HepG2 (cell line): ENCODE data around the gene DDX17.

Experiments
- CREB1 ChIP-seq, 2 experiments: fragments of 450-650 bp in 1 of 2; IDR thresholded peaks; 2 replicates each; pipeline ENCODE4 v1.6.1; 2016 to 2017; ENCODE audit warnings: control low read depth in 1 of 2, mild to moderate bottlenecking in 1 of 2, missing compliant biosample characterization in 1 of 2, missing genetic modification characterization in 1 of 2
- FOXP1 ChIP-seq, 2 experiments: fragments of 450-650 bp in 1 of 2; IDR thresholded peaks; 2 replicates each; pipeline ENCODE4 v1.6.1; 2017 to 2018; ENCODE audit warnings: antibody characterized with exemption in 1 of 2
- KLF13 ChIP-seq: sonication (generic); formaldehyde crosslinking; IDR thresholded peaks from 2 replicates; pipeline ENCODE4 v1.4.0; 2020; ENCODE audit warnings: mild to moderate bottlenecking, missing genetic modification reagents
- PHF21A ChIP-seq: sonication (generic); formaldehyde crosslinking; IDR thresholded peaks from 2 replicates; pipeline ENCODE4 v1.5.0; 2020; ENCODE audit warnings: mild to moderate bottlenecking, missing genetic modification reagents
- POLR2A ChIP-seq, 2 experiments: IDR thresholded peaks; 2 replicates each; pipeline ENCODE4 v1.6.1; 2011; ENCODE audit warnings: low read depth in 2 of 2, low read length in 2 of 2, mild to moderate bottlenecking in 1 of 2, moderate library complexity in 1 of 2; ENCODE audit not compliant: insufficient read depth in 1 of 2
- RELA ChIP-seq: sonication (generic); formaldehyde crosslinking; IDR thresholded peaks from 2 replicates; pipeline ENCODE4 v1.4.0; 2020; ENCODE audit warnings: missing genetic modification reagents
- TAF15 ChIP-seq: fragments of 200-400 bp; formaldehyde crosslinking; IDR thresholded peaks from one replicate; pipeline ENCODE4 v1.6.1; 2018; ENCODE audit warnings: mild to moderate bottlenecking, low read depth, low read length; ENCODE audit not compliant: poor library complexity, severe bottlenecking
- TF ChIP-seq, protein P1 (sequence below): sonication (generic); formaldehyde crosslinking; IDR thresholded peaks from 2 replicates; pipeline ENCODE4 v1.9.0; 2021; ENCODE audit warnings: missing genetic modification reagents, mild to moderate bottlenecking, borderline replicate concordance
- TF ChIP-seq, protein P2 (sequence below): IDR thresholded peaks from 2 replicates; pipeline ENCODE4 v1.6.1; 2016; ENCODE audit warnings: missing genetic modification reagents, missing compliant biosample characterization
- TF ChIP-seq, protein P3 (sequence below): sonication (generic); formaldehyde crosslinking; IDR thresholded peaks from 2 replicates; pipeline ENCODE4 v1.5.0; 2020; ENCODE audit warnings: mild to moderate bottlenecking, missing genetic modification reagents

DNA sequence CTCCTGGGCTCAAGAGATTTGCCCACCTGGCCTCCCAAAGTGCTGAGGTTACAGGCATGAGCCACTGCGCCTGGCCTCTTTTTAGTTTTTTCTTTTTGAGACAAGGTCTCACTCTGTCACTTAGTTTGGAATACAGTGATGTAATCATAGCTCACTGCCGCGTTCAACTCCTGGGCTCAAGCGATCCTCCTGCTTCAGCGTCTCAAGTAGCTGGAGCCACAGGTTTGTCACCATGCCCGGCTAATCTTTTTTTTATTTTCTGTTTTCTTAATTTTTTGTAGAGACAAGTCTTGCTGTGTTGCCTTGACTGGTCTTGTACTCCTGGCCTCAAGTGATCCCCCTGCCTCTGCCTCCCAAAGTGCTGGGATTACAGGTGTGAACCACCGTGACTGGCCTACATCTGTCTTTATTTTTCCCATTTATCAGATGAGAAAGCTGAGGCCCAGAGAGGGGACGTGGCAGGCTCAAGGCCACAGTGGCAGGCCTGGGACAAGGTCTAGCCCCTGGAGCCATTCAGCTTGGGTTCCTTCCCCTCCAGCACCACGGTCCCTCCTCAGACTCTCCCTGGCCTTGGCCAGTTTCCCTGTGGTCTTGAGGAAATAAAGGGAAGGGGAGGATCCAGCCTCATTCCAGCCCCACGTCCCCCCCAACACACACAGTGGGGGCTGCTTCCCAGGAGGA is 41.0 kb downstream of the DDX17 start:
- TF ChIP-seq, protein P1, sequence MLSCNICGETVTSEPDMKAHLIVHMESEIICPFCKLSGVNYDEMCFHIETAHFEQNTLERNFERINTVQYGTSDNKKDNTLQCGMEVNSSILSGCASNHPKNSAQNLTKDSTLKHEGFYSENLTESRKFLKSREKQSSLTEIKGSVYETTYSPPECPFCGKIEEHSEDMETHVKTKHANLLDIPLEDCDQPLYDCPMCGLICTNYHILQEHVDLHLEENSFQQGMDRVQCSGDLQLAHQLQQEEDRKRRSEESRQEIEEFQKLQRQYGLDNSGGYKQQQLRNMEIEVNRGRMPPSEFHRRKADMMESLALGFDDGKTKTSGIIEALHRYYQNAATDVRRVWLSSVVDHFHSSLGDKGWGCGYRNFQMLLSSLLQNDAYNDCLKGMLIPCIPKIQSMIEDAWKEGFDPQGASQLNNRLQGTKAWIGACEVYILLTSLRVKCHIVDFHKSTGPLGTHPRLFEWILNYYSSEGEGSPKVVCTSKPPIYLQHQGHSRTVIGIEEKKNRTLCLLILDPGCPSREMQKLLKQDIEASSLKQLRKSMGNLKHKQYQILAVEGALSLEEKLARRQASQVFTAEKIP (CRISPR knock-in tag): no peak
- TF ChIP-seq FOXP1 (IDR thresholded peaks at IDR 0.05): no peak
- TF ChIP-seq FOXP1 (CRISPR knock-in tag; IDR thresholded peaks at IDR 0.05): no peak
- TF ChIP-seq, protein P2, sequence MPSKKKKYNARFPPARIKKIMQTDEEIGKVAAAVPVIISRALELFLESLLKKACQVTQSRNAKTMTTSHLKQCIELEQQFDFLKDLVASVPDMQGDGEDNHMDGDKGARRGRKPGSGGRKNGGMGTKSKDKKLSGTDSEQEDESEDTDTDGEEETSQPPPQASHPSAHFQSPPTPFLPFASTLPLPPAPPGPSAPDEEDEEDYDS: no peak
- no peak for TF ChIP-seq TAF15
- TF ChIP-seq, protein P3, sequence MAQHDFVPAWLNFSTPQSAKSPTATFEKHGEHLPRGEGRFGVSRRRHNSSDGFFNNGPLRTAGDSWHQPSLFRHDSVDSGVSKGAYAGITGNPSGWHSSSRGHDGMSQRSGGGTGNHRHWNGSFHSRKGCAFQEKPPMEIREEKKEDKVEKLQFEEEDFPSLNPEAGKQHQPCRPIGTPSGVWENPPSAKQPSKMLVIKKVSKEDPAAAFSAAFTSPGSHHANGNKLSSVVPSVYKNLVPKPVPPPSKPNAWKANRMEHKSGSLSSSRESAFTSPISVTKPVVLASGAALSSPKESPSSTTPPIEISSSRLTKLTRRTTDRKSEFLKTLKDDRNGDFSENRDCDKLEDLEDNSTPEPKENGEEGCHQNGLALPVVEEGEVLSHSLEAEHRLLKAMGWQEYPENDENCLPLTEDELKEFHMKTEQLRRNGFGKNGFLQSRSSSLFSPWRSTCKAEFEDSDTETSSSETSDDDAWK (CRISPR knock-in tag): no peak
- no peak for TF ChIP-seq POLR2A (IDR thresholded peaks at IDR 0.05; ENCODE audit: insufficient read depth in 1 of 2, low read depth in 2 of 2, low read length in 2 of 2)
- no peak for TF ChIP-seq RELA (CRISPR knock-in tag)
- no peak for TF ChIP-seq PHF21A
- no peak for TF ChIP-seq KLF13 (CRISPR knock-in tag)
- TF ChIP-seq CREB1 (IDR thresholded peaks at IDR 0.05): no peak
- no peak for TF ChIP-seq CREB1 (CRISPR knock-in tag; IDR thresholded peaks at IDR 0.05)
